Left renal cortex interstitium (tissue), 4 donors: ENCODE data around the gene DENND1A. TPM values are rescaled to one million over a fixed set of nuclear protein-coding genes. Genes with fewer than 3 reads are reported as not detected.

Source experiments
- DNase-seq, 4 donors: peaks; one replicate each; pipeline ENCODE4 v3.0.0-alpha.2; 2013; ENCODE audit warnings: low read depth in 4 of 4, low spot score in 2 of 4, missing footprints in 1 of 4
- polyA plus RNA-seq, 4 donors: library from polyadenylated mRNA; unstranded; fragments of 120-200 nt; gene quantifications; one replicate each; pipeline ENCODE4 v1.2.1, GENCODE V29; 2013; ENCODE audit not compliant: insufficient read length in 4 of 4

Gene DENND1A
- polyA plus RNA-seq, 4 donors = 19.1 to 24.5 (median 22.8) TPM

DNA sequence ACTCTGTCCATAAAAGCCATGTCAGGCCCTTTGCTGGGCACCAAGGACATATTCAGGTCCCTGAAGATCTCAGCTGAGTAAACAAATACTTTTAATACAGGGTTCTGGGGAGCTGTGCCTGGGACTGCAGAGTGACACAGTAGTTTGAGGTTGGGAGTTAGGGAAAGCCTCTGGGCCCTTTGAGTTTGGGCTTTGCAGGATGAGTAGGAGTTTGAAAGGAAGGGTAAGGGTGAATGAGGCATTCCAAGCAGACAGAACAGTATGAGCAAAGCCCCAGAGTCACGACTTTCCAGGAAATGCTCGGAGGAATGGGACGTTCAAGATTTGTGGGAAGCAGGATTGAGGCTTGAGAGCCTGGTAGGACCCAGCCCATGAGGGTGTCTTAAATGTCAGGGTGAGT is 560.6 kb downstream of the DENND1A start:
- no peak for DNase-seq

DNA sequence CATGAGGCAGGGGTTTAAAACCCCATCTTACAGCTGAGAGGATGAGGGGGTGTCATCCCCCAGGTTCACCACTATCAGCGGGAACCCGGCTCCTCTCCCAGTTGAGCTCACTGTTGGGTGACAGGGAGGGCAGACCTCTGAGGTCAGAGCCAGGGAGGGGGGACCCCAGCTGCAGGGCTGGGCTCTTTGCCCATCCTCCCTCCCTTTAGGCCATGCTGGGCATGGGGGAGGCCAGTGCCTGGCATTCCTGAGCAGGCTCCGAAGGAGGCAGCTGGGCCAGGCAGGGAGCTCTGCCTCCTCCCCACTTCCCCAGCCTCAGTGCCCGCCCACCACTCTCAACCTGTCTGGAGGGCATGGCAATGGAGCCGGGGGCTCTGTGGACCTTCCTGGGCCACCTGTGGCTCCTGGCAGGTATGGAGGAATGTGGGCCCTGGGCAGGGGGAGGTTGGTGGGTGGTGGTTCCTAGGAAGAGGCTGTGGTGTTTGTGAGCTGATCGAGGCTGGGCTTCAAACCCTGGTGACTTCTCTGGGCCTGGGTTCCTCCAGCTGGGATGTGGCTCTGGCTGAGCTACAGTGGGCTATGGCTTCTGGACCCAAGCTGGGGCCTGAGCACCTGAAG is 561.3 kb downstream of the DENND1A start:
- DNase-seq = no peak

DNA sequence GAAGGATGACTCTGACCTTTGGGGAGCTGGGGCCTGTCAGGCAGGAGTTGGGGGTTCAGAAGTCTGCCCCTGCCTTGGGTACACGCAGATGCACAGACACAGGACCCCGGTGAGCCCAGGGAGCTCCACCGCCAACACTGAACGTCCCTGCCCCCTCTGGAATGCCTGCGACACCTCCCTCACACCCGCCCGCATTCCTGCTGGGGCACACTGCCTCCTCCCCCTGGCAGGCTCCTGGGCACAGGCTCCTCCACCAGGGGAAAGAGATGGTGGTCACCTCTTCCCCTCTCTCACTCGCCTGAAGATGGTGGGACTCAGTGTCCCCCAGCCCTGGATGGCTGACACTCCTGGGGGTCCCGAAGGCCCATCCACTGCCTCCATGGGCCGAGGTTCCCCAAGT is 561.9 kb downstream of the DENND1A start:
- DNase-seq = no peak

DNA sequence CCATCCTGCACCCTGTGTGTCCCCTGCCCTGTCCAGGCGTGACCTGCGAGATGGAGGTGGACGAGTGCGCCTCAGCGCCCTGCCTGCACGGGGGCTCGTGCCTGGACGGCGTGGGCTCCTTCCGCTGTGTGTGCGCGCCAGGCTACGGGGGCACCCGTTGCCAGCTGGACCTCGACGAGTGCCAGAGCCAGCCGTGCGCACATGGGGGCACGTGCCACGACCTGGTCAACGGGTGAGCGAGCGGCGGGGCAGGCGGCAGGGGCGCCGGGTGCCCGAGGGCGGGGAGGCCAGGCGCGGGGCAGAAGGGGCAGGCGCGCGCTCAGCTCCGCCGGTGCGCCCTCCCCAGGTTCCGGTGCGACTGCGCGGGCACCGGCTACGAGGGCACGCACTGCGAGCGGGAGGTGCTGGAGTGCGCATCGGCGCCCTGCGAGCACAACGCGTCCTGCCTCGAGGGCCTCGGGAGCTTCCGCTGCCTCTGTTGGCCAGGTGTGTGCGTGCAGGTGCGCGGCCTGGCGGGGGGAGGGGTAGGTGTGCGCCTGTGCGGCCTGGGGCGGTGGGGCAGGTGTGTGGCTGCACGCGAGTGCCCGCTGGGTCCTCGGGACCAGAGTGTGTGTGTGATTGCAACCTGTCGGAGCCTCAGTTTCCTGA is 563.9 kb downstream of the DENND1A start:
- DNase-seq = no peak

DNA sequence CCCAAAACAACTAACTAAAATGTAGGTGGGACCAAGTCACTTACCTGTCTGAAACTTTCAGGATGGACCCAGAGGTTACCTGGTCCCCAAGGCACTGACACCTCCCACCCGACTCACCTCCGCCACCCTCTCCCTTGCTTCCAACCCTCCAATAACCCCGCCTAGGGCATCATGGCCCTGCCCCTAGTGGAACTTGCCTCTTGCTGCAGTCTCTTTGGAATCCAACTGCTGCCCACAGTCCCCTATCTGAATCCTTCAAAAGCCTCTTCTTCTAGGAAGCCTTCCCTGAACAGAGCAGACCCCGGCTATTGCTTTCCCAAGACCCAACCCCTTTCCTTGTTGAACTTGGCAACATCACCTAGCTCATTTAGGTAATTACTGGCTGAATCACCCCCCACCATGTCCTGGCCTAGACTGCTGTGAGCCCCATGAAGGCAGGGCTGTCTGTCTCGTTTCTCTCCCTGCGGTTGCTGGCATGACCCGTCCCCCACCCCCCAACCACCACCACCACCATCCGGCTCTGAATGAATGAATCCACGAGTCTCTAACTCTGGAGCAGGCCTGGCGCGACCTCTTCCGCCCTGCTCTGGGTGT is 564.5 kb downstream of the DENND1A start:
- no peak for DNase-seq

DNA sequence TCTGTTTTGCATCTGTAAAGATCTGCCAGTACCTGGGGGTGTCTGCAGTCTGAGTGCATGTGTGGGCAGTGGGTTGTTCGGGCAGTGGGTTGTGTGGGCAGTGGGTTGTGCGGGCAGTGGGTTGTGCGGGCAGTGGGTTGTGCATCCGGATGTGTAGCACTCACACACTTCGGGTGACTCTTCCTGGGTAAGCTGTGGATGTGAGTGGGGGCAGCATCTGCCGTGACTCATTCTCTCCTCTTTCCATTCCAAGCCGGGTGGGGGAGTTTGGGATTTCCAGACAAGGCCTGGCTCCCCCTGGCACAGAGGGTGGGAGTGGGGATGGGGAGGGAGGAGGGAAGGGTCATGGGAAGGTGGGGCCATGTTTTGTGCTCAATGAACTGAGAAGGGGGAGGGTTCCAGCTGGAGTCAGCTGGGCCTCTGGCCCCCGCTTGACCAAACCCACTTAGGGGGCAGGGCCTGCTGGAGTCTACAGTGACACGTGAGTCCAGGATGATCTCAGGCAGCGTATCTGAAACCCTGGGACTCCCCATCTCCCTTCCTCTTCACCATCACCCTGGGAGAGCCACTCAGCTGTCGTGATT is 565.6 kb downstream of the DENND1A start:
- DNase-seq = peak in 2 of 4 donors; percentile 56 to 70

DNA sequence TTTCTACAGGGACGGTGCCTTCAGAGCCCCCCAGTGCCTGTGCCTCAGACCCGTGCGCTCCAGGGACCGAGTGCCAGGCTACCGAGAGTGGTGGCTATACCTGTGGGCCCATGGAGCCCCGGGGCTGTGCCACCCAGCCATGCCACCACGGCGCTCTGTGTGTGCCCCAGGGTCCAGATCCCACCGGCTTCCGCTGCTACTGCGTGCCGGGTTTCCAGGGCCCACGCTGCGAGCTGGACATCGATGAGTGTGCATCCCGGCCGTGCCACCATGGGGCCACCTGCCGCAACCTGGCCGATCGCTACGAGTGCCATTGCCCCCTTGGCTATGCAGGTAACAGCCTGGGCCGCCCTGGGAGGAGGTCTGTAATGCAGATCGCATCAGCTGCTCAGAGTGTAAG is 567.1 kb downstream of the DENND1A start:
- no peak for DNase-seq

DNA sequence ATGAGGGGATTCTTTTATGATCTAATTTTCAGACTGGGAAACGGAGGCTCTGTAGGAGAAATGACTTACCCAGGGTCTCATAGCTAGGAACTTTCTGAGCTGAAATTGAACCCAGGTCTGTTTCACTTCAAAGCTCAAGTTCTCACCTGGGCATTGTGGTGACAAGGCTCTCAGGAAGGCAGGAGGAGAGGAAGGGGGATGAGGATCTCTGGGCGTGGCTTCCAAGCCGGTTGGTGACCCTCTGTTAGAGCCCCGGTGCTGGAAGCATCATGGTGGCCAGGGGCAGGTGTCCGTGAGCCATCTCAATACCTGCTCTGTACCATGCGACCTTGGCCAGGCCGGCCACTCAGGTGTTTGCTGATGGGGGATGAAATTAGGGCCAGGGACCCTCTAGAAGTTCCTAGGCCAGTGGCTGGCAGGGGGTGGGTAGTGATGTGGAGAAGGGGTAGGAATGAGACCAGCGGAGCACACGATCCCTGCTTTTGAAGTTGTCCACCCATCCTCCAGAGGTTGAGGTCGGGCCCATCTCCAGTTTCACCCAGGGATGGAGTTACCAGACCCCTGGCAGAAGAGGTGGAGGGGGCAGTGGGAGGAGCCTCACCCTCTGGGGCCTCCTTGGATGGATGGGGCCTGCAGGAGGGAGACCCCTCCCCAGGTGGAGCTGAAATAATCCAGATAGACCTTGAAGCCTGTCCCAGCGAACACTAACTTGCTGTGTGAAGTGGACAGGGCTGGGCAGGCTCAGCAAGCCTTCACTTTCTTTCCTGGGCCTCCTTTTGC is 568.0 kb downstream of the DENND1A start:
- no peak for DNase-seq

DNA sequence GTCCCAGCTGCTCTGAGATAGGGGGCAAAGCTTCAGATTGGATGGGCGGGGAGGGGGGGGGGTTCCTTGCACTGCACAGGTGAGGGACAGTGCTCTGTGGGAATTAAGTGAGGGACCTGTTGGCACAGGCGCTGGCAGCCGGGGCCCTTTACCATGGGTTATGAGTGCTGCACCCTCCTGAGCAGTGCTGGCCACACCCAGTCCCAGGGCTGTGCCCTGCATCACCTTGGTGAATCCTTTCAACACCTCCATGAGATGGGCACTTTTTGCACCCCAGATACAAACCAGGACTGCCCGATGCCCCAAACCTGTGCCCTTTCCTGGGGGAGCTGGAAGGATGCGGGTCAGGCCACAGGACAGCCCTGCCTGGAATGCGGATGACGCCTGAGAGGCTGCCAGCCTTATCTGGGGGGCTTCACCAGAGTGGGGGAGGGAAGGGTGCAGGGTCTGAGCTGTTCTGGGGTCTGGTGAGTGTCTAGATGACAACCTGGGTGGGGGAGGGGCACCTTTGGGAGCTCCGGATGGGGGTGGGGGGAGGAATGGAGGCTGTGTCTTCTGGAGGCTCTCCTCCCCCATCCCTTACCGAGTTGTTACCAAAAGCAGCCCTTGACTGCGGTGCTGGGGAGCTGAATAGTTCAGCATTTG is 568.7 kb downstream of the DENND1A start:
- DNase-seq = no peak

DNA sequence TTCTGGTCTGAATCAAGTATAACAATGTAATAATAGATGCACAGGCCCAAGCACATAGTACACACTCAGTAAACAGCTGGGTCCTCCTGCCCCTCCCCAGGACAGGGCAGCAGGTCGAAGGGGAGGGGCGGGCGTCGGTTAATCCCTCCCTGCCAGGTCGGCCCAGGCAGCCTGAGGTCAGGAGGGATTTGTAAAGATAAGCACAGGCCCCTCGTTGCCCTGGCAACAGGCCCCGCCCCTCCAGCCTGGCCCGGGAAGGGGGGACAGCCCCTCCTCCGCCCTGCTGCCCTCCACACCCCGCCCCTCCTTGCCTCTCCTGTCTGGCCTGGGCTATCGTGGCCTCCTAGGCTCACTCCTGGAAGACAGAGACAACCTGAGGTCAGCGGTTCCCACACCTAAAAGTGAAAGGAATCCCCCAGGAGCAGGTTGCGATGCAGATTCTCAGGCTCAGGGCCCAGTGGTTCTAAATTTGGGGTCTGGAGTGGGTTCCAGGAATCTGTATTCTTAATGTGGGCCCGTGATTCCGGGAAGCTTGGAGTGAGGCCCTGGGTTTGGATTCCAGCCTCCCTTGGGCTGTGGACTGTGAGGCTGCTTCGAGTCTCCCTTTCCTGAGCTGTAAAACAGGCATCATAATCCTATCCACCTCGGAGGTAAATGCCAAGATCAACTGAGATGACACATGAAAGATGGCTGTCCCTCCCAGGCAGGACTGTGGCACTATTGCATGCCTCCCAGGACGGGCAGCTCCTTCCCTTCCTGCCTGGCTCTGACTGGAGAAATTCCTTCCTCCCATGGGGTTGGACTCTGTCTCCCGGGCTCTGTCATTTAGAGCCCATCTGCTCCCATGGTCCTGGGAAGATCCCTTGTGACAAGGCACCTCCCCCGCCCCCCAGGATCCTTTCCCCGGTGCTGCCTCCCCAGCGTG is 569.5 kb downstream of the DENND1A start:
- no peak for DNase-seq

DNA sequence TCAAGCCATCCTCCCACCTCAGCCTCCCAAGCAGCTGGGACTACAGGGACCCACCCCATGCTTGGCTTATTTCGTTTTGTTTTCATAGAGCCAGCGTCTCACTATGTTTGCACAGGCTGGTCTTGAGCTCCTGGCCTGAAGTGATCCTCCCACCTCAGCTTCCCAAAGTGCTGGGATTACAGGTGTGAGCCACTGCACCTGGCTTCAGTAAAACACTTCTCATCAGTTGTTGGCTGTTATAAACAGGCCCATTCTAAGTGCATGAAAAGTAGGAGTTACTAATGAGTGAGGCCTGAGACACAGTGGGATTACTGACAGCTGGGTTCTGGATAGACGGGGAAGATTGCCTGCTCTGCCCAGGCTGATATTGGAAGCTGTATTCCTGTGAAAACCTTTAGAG is 570.4 kb downstream of the DENND1A start:
- DNase-seq = no peak

DNA sequence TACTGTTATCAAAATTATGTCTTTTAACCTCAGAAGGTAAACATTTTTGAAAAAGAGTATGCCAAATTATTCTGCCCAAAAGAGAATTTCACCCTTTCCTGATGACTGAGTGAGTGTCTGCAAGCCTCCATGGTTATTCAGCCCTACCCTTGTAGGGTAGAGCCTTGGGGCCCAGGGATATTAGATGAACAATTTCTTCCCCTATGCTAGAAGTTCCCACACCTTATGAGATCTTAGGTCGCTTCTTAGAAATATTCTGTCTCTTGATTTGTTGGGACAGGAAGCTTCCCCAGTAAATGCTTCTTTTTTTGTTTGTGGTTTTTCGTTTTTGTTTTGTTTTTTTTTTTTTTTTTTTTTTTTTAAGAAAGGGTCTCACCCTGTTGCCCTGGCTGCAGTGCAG is 570.8 kb downstream of the DENND1A start:
- no peak for DNase-seq

DNA sequence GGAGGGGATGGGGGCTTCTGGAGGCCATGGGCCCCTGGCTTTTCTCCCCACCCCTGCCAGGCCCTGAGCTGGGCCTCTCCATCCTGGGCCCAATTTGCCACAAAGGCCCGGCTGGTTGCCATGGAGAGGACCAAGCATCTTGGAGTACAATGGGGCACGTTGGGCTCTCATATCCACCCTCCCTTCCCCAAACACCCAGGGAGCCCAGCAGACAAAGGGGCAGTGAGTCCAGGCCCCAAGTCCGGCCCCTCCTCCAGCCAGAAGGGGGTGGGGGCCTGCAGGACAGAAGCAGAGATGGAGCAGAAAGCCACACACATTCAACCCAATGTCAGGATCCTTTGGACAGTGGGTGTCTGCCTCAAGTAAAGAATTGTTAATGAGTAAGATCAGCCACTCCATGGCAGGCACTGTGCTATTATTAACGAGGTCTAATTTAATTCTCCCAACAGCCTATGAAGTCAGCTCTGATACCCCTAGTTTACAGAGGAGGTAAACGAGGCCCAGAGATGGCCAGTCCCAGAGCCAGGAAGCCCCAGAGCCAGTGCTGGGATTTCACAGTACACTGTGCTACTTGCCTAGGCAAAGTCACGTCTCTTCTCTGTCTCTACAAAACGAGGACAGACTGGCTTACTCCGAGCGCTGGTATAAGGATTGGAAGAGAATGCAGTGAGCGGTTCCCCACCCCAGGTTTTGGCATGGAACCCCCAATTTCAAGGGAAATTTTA is 571.6 kb downstream of the DENND1A start:
- no peak for DNase-seq

DNA sequence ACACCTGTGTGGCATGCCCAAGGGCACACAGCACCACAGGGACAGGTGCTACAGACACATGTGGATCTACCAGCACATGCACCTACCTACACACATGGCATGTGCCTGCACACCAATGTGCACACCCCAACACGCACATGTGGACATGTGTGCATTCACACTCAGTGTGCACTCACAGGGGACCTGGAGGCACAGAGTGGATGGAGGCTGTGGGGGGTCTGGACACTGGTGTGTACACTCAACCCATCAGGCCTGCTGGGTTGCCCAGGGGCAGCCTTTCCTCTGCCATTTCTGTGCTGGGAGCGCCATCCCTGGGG is 572.2 kb downstream of the DENND1A start:
- no peak for DNase-seq

DNA sequence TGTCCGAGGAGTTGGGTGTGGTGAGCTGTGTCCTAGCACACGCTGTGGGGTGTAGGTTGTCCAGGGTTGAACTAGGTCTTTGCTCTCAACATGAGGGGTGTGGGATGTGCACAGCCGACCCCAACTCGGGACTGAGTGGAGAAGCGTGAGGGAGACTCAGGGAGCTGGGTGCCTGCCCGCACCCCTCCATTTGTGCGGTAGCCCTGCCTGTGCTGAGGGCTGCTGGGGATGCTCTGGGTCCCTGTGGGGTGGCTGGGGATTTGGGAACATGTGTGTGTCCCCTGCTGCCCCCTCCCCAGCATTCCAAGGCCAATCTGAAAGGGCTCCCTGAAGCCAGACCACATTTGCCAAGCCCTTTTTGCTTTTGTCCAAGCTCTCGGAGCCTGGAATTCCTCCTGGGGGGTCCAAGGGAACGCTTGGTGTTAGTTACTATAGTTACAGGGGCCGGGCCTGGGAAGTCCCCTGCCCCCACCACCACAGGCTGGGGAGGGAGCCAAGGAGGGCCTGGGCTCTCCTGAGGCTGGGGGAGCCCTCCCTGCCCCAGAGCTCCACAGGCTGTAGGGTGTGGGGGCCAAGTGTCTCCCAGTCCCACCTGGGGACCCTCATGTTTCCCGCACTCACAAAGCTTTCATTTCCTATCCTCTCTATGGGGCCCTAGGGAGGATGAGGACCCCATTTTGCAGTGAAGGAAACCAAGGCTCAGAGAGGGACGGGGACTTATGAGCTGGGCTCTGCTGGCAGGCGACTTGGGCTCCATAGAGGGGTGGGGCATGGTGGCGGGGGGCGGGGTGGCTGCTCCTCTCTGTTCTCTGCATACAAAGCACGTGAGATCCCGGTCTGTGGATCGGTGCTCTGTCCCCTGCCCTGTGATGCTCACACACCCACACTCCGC is 572.8 kb downstream of the DENND1A start:
- no peak for DNase-seq

DNA sequence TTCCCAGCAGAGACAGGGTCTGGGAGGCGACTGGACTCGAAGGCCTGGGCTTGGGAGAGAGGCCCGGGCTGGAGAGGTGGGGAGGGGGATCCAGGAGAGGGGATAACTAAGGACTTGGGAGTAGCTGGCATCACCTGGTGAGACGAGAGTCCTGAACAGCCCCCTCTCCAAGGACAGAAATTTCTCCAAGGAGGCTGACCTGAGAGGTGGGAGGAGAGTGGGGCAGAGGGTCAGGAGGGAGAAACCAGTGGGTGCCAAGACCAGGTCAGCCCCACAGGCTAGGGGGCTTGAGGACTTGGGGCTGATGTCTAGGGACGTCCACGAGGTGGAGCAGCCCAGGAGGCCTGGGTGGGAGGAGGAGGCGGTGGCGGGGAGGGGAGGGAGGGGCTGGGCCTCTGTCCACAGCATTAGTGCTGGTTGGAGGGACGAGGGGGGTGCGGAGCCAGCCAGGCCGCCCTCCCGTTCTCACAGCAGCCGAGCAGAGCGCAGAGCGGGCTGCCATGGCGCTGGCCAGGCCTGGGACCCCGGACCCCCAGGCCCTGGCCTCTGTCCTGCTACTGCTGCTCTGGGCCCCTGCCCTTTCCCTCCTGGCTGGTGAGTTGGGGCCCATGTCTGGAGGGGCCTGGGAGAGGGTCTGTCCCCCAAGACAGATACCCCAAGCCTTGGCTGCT is 574.0 kb downstream of the DENND1A start, which contains the start of gene CRB2:
Gene CRB2 (plus strand): TSS at position 437 of the 671 bp plus-strand sequence. CDS start 64 bp downstream, at position 501.
- no peak for DNase-seq

DNA sequence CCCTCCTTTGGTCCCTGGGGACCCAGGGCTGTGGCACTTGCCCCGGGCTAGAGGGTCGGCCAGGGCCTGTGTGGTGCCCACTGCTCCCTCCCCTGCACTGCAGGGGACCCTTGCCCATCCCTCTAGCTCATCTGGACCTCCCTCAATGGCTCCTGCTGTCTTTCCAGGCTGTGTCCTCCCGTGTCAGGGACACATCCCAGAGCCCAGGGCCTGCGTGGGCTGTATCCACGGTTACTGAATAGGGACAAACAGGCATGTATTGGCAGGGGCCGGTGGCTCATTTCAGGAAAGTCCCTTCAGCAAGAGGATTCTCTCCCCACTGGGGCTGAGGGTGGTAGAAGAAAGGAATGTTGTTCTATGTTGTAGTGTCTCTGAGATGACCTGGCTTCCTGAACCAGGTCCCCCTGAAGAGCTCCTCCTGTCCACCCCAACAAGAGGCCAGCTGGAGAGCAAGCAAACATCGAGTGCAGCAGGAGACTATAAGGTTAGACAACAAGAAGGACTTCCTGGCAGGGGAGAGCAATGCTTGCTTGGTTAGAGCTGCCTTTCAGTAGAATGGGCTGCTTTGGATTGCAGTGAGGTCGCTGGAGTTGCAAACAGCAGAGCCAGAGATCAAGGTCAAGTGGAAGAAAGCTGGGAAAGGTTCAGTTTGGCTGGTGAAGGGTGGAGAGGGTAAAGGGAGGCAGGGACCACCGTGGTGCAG is 575.0 kb downstream of the DENND1A start:
- DNase-seq = no peak
